Activated CD4-positive, alpha-beta T cell treated with anti-CD3 and anti-CD28 coated beads for 36 hours (primary cell): Measurements from ENCODE around the gene ADAMTS20. TPM values are rescaled to one million over a fixed set of nuclear protein-coding genes. Genes with fewer than 3 reads are reported as not detected.

Experiments
- ATAC-seq: fragments of 200-7000 bp; cut with Tn5 transposase; one replicate; pipeline ENCODE4 v1.10.0; 2021; ENCODE audit warnings: mild to moderate bottlenecking, moderate library complexity
- CTCF ChIA-PET: fragments of 350-600 bp; sonication (Branson Sonifier 250); formaldehyde crosslinking; loops from one replicate; lab custom pipeline; 2021; ENCODE audit warnings: antibody characterized with exemption; lab: Charles Lee
- POLR2A ChIA-PET: fragments of 350-600 bp; sonication (Branson Sonifier 250); formaldehyde crosslinking; loops from one replicate; lab custom pipeline; 2021; ENCODE audit warnings: antibody characterized with exemption, inconsistent platforms; lab: Charles Lee
- DNase-seq: peaks from one replicate; pipeline ENCODE4 v3.0.0-alpha.2; 2020
- H3K27ac Mint-ChIP-seq: one replicate; pipeline ENCODE4 v1.8.0; 2021; ENCODE audit warnings: mixed read lengths
- H3K27me3 Mint-ChIP-seq: one replicate; pipeline ENCODE4 v1.8.0; 2021; ENCODE audit warnings: mixed read lengths
- H3K36me3 Mint-ChIP-seq: one replicate; pipeline ENCODE4 v1.8.0; 2021; ENCODE audit warnings: low read depth, mixed read lengths
- H3K4me1 Mint-ChIP-seq: one replicate; pipeline ENCODE4 v1.8.0; 2021; ENCODE audit warnings: mixed read lengths
- H3K4me3 Mint-ChIP-seq: one replicate; pipeline ENCODE4 v1.8.0; 2021; ENCODE audit warnings: mild to moderate bottlenecking, moderate library complexity, mixed read lengths
- H3K9me3 Mint-ChIP-seq: one replicate; pipeline ENCODE4 v1.8.0; 2021; ENCODE audit warnings: low read depth, mixed read lengths
- intact Hi-C, 2 experiments: fragments of 100-400 bp; cut with DNase I in 1 of 2; cut with micrococcal nuclease in 1 of 2; formaldehyde crosslinking; loops; one replicate each; pipeline versions ENCODE4 v1.14.2 to v1.15.1; 2022 to 2024; cut with DNase I, micrococcal nuclease
- total RNA-seq, 2 experiments: library from RNA; stranded (reverse); gene quantifications; one replicate each; pipeline ENCODE4 v1.2.3, GENCODE V29; 2021

Gene ADAMTS20
- total RNA-seq, 2 experiments from 2014 or later, result not detected

- Mint-ChIP-seq H3K27ac (no peak overlapping the region), H3K9me3 (peaks cover under 1% of the 10 kb centered on the region), H3K27me3 (peaks cover 2% of the 10 kb centered on the region), H3K4me1 (no peaks in the 10 kb centered on the region), H3K36me3 (no peaks in the 10 kb centered on the region), H3K4me3 (no peak overlapping the region)
- intact Hi-C loops, result no loop called here
- POLR2A ChIA-PET, result no interaction called here
- CTCF ChIA-PET, result no interaction called here
- DNase-seq, result no peak
- ATAC-seq, result no peak
Measured at GRCh38 chr12:43480591-43480990, 71.4 kb downstream of the ADAMTS20 start.

- no peaks in the 10 kb centered on the region for H3K27me3 Mint-ChIP-seq
- H3K27ac Mint-ChIP-seq, result no peak overlapping the region
- H3K4me1 Mint-ChIP-seq, result no peaks in the 10 kb centered on the region
- intact Hi-C loops, result no loop called here
- ChIA-PET POLR2A (no interaction called here), CTCF (no interaction called here)
- no peaks in the 10 kb centered on the region for H3K36me3 Mint-ChIP-seq
- H3K4me3 Mint-ChIP-seq, result no peak overlapping the region
- DNase-seq (no peak), ATAC-seq (no peak)
- no peaks in the 10 kb centered on the region for H3K9me3 Mint-ChIP-seq
Measured at GRCh38 chr12:43462741-43463140, 89.3 kb downstream of the ADAMTS20 start.

DNA sequence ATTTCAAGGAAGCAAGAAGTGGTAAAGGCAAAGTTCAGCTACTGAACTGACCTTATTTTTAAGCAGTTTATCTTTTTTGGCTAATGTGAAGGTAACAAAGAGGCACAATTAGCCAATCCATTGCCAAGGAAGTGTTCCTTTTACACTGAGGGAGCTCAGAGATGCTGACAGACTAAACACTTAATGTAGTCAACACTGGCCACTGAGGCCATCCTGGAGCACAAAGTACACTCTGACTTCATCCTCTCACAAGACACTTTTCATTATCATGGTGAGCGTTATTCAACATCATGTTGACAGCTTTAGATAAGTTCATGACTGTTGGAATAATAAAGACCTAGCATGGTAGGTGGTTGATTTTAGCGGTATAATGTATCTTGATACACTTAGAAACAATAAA lies 89.9 kb downstream of the ADAMTS20 start:
- Mint-ChIP-seq H3K36me3 (no peaks in the 10 kb centered on the region), H3K27ac (no peak overlapping the region), H3K27me3 (no peaks in the 10 kb centered on the region), H3K4me1 (no peaks in the 10 kb centered on the region), H3K9me3 (peaks cover 2% of the 10 kb centered on the region), H3K4me3 (no peak overlapping the region)
- ChIA-PET CTCF (no interaction called here), POLR2A (no interaction called here)
- intact Hi-C loops, result no loop called here
- no peak for DNase-seq
- ATAC-seq, result no peak

- H3K4me1 Mint-ChIP-seq, result no peaks in the 10 kb centered on the region
- POLR2A ChIA-PET, result no interaction called here
- peaks cover 9% of the 10 kb centered on the region for H3K9me3 Mint-ChIP-seq
- H3K27me3 Mint-ChIP-seq, result no peaks in the 10 kb centered on the region
- intact Hi-C loops, result no loop called here
- DNase-seq, result no peak
- no peak for ATAC-seq
- H3K27ac Mint-ChIP-seq, result no peak overlapping the region
- H3K4me3 Mint-ChIP-seq, result no peak overlapping the region
- CTCF ChIA-PET, result interaction anchor here (2.2 kb wide), 1 partner anchor 15 kb away, joined by 9 read pairs; no protein-coding TSS in a partner anchor
- no peaks in the 10 kb centered on the region for H3K36me3 Mint-ChIP-seq
Measured at GRCh38 chr12:43459285-43459684, 92.7 kb downstream of the ADAMTS20 start.

DNA sequence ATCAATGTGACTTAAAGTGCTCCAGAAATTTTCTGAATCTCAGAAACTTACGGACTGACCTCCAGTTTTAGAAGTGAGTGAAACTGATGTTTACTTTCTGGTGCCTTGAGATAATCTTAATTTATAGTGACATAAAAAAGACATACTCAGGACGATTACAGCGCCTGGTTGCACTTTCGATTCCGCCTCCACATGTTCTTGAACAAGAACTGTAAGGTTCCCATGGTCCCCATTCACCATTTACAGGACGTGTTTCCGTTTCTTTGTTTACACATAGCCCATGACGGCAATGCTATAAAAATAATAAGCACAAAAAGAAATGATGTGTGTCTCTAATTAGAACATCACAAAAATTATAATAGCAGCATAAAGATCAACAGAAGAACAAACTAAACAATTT lies 98.2 kb downstream of the ADAMTS20 start:
- POLR2A ChIA-PET, result no interaction called here
- CTCF ChIA-PET, result no interaction called here
- intact Hi-C loops, result no loop called here
- DNase-seq (no peak), ATAC-seq (no peak)
- H3K27ac Mint-ChIP-seq, result no peak overlapping the region
- H3K36me3 Mint-ChIP-seq, result no peaks in the 10 kb centered on the region
- no peak overlapping the region for H3K4me3 Mint-ChIP-seq
- H3K27me3 Mint-ChIP-seq, result no peaks in the 10 kb centered on the region
- peaks cover 9% of the 10 kb centered on the region for H3K9me3 Mint-ChIP-seq
- no peaks in the 10 kb centered on the region for H3K4me1 Mint-ChIP-seq

- no peak for ATAC-seq
- no peak overlapping the region for H3K4me3 Mint-ChIP-seq
- H3K4me1 Mint-ChIP-seq, result no peaks in the 10 kb centered on the region
Measured at GRCh38 chr12:43444940-43445564, 107.0 kb downstream of the ADAMTS20 start.

GRCh38 chr12:43436597-43436996 lies 115.4 kb downstream of the ADAMTS20 start:
- POLR2A ChIA-PET, result no interaction called here
- no peak for ATAC-seq
- Mint-ChIP-seq H3K4me3 (no peak overlapping the region), H3K36me3 (no peaks in the 10 kb centered on the region), H3K27ac (no peak overlapping the region), H3K27me3 (no peaks in the 10 kb centered on the region), H3K9me3 (no peaks in the 10 kb centered on the region), H3K4me1 (no peaks in the 10 kb centered on the region)
- DNase-seq, result no peak
- CTCF ChIA-PET, result no interaction called here
- intact Hi-C loops, result no loop called here

More at GRCh38 chr12:43444940-43445564, 107.0 kb downstream of the ADAMTS20 start:
- POLR2A ChIA-PET, result no interaction called here
- no peaks in the 10 kb centered on the region for H3K9me3 Mint-ChIP-seq
- intact Hi-C loops, result loop anchor here (1.0 to 10.0 kb wide), 5 partner anchors 230 to 438 kb away; no protein-coding TSS in a partner anchor
- no peak overlapping the region for H3K27ac Mint-ChIP-seq
- DNase-seq, result peak; percentile 75
- CTCF ChIA-PET, result interaction anchor here (0.6 to 3.7 kb wide), 14 partner anchors 10 to 438 kb away, joined by 3 to 29 read pairs (median 3); no protein-coding TSS in a partner anchor
- no peaks in the 10 kb centered on the region for H3K36me3 Mint-ChIP-seq
- H3K27me3 Mint-ChIP-seq, result peaks cover 8% of the 10 kb centered on the region

GRCh38 chr12:43434614-43435013 lies 117.4 kb downstream of the ADAMTS20 start:
- Mint-ChIP-seq H3K27ac (no peak overlapping the region), H3K9me3 (no peaks in the 10 kb centered on the region), H3K4me1 (no peaks in the 10 kb centered on the region), H3K27me3 (no peaks in the 10 kb centered on the region), H3K4me3 (no peak overlapping the region), H3K36me3 (no peaks in the 10 kb centered on the region)
- intact Hi-C loops, result no loop called here
- ChIA-PET CTCF (interaction anchor here (0.7 to 2.2 kb wide), 3 partner anchors 9 to 623 kb away, joined by 3 to 19 read pairs (median 3); no protein-coding TSS in a partner anchor), POLR2A (no interaction called here)
- DNase-seq, result no peak
- ATAC-seq, result no peak

- CTCF ChIA-PET, result interaction anchor here (4.2 kb wide), 1 partner anchor 16 kb away, joined by 20 read pairs; no protein-coding TSS in a partner anchor
- no peak for ATAC-seq
- H3K9me3 Mint-ChIP-seq, result no peaks in the 10 kb centered on the region
- H3K27me3 Mint-ChIP-seq, result no peaks in the 10 kb centered on the region
- no peak overlapping the region for H3K27ac Mint-ChIP-seq
- POLR2A ChIA-PET, result no interaction called here
- H3K4me1 Mint-ChIP-seq, result no peaks in the 10 kb centered on the region
- DNase-seq, result no peak
- intact Hi-C loops, result no loop called here
- H3K4me3 Mint-ChIP-seq, result no peak overlapping the region
- H3K36me3 Mint-ChIP-seq, result no peaks in the 10 kb centered on the region
Measured at GRCh38 chr12:43428088-43428600, 123.9 kb downstream of the ADAMTS20 start.

DNA sequence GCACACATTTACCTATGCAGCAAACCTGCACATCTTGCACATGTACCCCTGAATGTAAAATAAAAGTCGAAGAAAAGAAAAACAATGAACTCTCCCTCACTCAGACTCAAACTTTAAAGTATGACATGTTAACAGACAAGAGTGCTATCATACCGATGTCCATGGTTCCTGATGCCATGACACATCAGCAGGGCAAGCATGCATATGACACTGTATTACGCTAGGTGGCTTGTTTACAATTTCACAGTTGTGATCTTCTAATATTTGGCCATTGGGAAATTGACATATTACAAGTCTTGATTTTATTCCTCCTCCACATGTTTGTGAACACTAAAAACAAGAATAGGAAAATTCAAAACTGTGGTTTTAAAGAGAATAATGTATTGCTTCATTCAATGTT lies 126.6 kb downstream of the ADAMTS20 start:
- H3K36me3 Mint-ChIP-seq, result no peaks in the 10 kb centered on the region
- ATAC-seq, result no peak
- no peaks in the 10 kb centered on the region for H3K27me3 Mint-ChIP-seq
- ChIA-PET CTCF (no interaction called here), POLR2A (interaction anchor here (0.6 kb wide), 1 partner anchor 300 kb away, joined by 3 read pairs; no protein-coding TSS in a partner anchor)
- no peak for DNase-seq
- no peaks in the 10 kb centered on the region for H3K9me3 Mint-ChIP-seq
- H3K4me3 Mint-ChIP-seq, result no peak overlapping the region
- H3K27ac Mint-ChIP-seq, result no peak overlapping the region
- intact Hi-C loops, result no loop called here
- no peaks in the 10 kb centered on the region for H3K4me1 Mint-ChIP-seq

GRCh38 chr12:43416981-43417380 lies 135.0 kb downstream of the ADAMTS20 start:
- intact Hi-C loops, result no loop called here
- DNase-seq (no peak), ATAC-seq (no peak)
- Mint-ChIP-seq H3K4me1 (no peaks in the 10 kb centered on the region), H3K27me3 (no peaks in the 10 kb centered on the region), H3K9me3 (no peaks in the 10 kb centered on the region), H3K36me3 (no peaks in the 10 kb centered on the region), H3K27ac (no peak overlapping the region), H3K4me3 (no peak overlapping the region)
- CTCF ChIA-PET, result no interaction called here
- POLR2A ChIA-PET, result no interaction called here
